NCI-H460 (cell line): Measurements from ENCODE around the gene PRPS1. TPM values are rescaled to one million over a fixed set of nuclear protein-coding genes. Genes with fewer than 3 reads are reported as not detected.
"Not testable (repeated sequence)": the region's sequence is repeated elsewhere in the genome, so short reads cannot be mapped to it uniquely, and the experiment has no call there.

Experiments
- DNase-seq: peaks from one replicate; pipeline ENCODE4 v3.0.0-alpha.2; 2016; ENCODE audit warnings: low read depth; ENCODE audit errors: extremely low read depth
- polyA plus RNA-seq: library from polyadenylated mRNA; depleted of rRNA; stranded (reverse); fragments of >200 nt; gene quantifications from 2 replicates; pipeline ENCODE4 v1.2.3, GENCODE V29; 2014; cell fraction: nucleus; rRNA removed
- total RNA-seq: library from RNA; depleted of rRNA; stranded (reverse); fragments of >200 nt; shearing (Covaris generic); gene quantifications from 2 replicates; pipeline ENCODE4 v1.2.3, GENCODE V29; 2014; rRNA removed

Gene PRPS1
- total RNA-seq = 82.5 and 104 TPM in 2 replicates
- 147 and 157 TPM in 2 replicates for polyA plus RNA-seq

DNA sequence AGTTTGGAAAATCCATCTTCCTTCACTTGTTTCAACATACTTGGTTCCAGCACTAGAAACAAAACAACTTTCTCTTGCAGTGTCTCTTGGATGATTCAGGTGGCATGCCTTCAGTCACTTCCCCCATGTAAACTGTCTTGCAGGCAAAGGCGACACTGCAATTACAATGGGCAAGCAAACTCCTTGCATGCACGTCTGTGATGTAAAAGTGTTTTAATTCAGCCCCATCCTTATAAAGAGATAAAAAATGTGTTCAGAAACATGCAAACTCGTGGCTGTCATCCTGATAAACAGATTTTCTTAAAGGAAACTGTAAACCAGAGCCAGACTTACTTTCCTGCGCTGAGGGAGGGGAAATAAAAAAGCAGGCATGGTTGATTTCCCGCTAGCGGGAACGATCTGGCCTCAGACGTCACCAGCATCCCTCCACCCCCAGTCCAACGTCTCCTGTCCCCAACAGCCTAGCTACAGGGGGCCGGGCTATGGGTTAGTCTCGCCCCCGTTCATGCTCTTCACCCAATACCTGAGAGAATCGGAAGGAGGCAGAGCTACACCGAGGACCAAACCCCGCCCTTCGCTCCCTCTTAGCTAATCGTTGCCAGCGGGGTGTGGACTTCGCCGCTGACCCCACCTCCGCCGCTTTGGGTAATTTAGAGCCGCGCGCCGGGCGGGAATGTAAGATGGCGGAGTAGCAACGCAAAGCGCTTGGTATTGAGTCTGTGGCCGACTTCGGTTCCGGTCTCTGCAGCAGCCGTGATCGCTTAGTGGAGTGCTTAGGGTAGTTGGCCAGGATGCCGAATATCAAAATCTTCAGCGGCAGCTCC lies at the start of gene PRPS1:
Gene PRPS1 (plus strand): TSS at position 673 of the 824 bp plus-strand sequence. CDS start 119 bp downstream, at position 792.
- peak; percentile 97 for DNase-seq

DNA sequence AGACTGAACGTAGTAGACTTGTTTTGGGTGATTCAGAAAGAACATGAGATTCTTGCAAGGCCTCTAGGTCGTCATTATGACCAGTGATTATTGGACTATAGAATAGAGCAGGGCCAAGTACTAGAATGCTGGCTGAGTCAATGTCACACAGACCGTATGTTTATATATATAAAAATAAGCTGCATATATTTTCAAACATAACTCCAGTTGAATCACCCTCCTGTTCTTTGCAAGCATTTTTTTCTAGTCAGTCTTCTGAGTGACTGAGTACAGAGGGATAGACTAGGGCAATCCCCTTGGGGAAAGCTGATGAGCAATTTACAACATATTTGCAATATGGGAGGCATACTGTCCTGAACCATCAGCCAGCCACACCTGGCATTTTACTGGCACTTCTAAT lies 48.4 kb upstream of the PRPS1 start:
- DNase-seq = no peak

DNA sequence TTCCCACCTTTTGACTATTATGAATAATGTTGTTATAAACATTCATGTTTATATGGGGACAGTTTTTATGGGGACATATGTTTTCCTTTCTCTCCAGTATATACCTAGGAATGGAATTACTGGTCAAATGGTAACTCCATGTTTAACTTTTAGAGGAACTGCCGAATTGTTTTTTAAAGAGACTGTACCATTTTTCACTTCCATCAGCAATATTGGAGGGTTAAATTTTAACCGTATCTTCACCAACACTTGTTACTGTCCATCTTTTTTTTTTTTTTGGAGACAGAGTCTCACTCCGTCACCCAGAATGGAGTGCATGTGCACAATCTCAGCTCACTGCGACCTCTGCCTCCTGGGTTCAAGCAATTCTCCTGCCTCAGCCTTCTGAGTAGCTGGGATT lies 46.4 kb upstream of the PRPS1 start:
- no peak for DNase-seq

DNA sequence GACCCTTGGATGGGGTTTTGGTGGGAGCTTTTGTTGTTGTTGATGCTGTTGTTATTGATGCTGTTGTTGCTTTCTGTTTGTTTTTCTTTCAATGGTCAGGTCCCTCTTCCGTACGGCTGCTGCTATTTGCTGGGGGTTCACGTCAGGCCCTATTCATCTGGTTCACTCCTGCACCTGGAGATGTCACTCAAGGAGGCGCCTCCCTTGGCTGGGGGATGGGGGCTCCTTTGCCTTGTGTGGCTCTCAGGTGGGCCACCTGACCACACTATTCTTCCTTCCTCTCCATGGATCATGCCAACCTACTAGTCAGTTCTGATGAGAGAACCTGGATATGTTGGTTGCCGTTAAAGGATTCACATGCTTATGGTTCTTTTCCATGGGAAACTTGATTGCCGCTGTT lies 39.1 kb upstream of the PRPS1 start:
- no peak for DNase-seq

DNA sequence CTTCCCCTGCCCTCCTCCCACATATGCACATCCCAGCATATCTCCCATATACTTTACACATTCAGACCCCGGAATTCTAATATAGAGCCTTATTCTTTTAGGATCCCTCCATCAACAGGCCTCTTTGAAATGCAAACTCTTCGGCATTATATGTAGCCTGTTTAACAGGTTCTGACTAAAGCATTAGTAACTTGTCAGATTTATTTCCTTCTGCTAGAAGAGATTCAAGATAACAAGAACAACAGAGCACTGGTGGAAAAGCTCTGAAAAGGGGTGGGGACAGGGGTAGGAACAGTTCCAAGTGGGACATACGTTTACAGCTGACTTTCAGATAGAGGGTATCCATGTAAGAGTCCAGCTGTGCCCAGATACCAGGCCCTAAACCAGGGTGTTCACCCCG lies 31.7 kb upstream of the PRPS1 start:
- no peak for DNase-seq

DNA sequence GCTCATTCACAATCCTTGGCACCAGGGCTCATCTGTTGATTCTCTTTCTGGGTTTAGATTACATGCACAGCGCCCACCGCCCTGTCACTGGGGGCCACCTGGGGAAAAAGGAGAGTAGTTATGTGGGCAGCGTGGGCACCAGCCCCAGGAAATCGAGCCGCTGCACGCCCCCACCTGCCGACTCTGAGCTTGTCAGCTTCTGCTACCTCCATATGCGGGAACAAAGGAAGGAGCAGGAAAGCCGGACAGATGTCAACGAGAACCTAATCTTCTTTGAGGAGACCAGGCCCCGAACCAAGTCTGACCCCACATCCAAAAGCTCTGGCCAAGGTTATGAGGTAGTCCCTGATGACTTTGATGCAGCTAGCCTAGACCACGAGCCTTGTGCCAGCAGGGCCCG lies 31.0 kb upstream of the PRPS1 start:
- DNase-seq = no peak

DNA sequence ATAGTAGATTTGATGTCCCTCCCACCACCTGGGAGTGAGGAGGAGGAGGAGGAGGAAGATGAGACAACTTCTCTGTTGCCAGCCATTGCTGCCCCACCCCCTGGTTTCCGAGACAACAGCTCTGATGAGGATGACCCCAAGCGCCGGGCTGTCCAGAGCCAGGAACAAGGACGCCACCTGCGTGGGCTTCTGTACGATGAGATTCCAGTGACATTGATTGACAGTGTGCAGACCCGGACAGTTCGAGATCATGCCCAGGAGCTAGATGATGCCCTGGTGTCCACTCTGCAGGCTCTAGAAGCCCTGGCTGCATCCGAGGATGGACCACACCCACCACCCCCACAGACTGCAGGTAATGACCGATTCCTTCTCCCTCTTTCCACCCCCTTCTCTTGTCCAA lies 30.5 kb upstream of the PRPS1 start:
- no peak for DNase-seq

DNA sequence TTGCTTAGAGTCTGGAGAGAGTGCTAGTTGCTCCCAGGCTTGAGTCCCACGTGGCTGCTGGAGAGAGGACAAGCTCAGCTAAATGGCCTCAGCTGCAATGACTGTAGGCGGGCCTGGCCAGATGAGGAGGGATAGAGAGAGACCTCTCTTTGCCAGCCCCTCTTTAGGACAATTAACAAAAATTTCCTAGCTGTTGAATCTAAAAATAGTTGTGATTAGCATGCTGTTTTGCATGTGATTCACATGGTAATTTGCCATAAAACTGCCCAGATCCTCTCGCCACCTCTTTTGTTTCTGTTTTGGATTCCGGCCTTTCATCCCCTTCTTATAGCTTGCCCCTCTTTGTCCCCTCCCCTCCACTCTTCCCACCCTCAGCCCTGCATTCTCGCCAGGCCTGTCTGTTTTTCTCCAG lies 28.9 kb upstream of the PRPS1 start:
- DNase-seq = no peak

DNA sequence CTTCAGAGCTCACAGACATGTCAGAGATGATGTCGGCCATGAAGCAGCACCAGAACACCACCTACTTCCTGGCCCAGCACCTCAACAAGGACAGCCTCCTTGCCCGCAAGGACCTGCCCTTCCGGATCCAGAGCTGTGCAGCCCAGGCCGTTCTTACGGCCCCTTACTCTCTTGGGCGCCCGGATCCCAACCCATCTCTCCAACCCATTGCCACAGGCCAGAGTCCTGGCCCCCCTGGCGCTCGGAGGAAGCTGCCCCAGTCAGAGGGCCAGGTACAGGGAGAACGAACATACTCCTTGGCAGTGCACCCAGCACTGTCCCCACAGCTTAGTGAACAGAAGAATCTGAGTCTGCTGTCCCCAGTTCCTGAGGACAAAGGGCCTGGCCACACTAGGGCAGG lies 27.9 kb upstream of the PRPS1 start:
- no peak for DNase-seq

DNA sequence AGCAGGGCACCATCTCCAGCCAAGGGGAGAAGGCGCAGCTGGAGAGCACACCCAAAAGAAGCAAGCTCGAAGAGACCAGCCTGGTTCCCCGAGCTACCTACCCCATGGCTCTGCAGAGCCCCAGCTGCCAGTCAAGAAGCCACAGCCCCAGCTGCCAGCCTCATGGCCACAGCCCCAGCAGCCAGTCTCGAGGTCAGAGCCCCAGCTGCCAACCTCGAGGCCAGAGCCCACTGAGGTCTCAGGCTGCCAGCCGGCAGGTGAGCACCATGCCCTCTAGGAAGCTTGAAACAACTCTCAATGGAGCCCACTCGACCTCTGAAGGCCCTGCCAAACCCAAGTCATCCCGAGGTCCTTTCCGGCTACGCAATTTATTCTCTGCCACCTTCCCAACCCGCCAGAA lies 27.0 kb upstream of the PRPS1 start:
- no peak for DNase-seq

DNA sequence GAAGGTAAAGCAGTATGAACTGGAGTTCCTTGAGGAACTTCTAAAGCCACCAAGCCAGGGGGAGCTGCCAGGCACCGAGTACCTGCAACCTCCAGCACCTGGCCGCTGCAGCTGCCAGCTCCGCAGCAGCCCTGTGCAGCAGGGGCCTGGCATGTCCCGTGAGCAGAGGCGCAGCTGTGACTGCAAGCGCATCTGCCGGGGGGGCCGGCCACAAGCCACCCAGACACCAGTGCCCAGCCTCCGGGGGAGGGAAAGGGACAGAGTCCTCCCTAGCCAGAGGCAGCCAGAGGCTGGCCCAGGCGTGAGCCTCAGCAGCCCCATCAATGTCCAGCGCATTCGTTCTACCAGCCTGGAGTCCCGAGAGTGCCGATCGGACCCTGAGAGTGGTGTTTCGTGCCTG lies 26.6 kb upstream of the PRPS1 start:
- DNase-seq = no peak

DNA sequence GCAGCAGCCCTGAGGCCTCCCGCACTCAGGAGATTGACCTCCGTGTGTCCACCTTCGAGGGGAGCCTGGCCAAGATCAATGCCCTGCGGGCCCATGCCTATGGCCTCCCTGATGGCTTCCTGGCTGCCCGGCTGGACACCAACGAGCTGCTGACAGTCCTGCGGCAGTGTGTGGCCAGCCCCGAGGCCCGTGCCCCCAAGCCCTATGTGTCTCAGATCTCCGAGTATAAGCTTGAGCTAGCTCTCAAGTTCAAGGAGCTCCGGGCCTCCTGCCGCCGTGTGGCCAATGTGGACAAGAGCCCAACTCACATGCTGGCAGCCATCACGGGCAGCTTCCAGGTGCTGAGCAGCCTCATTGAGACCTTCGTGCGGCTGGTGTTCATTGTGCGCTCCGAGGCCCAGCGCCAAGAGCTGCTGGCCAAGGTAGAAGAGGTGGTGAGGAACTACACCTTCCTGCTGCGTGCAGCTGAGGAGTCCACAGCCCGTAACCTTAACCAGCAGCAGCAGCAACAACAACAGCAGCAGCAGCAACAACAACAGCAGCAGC lies 25.5 kb upstream of the PRPS1 start:
- DNase-seq = no peak

DNA sequence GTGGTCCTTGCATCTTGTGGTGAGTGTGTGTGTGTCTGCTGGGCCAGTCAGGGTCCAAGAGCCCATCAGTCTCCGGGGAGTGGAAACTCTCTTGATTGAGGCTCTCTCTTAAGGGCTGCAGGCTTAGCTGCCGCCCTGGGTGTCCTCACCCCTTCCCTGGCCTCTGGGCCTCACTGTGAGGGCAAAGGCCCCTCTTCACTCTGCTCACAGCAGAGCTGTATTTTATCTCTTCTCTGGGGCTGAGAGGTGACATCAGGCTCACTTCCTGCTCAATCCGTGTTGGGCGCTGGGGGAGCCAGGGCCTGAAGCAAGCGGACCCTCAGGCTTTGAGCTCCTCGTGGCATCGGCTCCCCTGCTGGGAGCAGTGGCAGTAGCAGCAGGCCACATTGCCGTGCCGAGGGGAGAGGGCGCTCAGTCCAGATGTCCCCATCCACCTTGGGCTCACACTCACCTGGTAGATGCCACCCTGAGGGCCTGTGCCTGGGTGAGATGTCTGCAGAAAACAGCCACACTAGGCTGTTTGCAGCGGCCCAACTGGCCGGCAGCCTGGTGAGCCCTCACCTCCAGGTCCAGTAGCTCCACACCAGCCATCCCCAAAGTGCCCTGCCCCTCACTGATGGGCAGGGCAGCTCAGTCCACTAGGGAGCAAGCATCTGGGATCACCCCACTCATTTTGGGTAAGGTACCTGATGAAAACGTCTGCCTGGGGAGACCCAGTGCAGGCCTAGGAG lies 24.7 kb upstream of the PRPS1 start:
- DNase-seq = no peak

DNA sequence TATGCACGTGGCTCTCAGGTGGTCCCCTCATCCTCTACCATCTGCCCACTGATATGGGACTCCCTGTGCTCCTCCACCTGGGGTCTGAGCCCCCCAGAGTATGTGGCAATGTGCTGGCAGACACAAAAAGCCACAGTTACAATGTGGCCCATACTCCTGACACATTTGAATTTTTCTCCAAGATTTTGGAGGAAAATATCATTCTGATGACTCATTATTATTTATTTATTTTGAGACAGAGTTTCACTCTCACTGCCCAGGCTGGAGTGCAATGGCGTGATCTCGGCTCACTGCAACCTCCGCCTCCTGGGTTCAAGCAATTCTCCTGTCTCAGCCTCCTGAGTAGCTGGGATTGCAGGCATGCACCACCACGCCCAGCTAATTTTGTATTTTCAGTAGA lies 19.2 kb upstream of the PRPS1 start:
- not testable (repeated sequence) for DNase-seq

DNA sequence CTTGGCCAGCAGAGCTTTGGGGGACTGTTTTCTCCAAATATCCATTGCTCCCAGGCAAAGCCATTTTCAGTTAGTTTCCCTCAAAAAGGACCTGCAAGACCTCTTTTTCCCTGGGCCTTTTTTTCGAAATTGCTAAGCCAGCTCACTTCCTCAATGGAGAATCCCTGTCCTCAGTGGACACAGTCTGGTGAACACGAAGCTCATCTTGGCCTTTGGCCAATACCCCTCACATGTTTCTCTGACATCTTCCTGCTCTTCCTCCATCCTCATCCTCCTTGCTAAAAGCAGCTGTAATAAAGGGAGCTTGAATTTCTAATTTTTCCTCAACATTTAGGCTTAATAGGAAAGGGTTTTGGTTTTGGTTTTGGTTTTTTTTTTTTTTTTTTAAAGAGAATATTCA lies 17.6 kb upstream of the PRPS1 start:
- no peak for DNase-seq

DNA sequence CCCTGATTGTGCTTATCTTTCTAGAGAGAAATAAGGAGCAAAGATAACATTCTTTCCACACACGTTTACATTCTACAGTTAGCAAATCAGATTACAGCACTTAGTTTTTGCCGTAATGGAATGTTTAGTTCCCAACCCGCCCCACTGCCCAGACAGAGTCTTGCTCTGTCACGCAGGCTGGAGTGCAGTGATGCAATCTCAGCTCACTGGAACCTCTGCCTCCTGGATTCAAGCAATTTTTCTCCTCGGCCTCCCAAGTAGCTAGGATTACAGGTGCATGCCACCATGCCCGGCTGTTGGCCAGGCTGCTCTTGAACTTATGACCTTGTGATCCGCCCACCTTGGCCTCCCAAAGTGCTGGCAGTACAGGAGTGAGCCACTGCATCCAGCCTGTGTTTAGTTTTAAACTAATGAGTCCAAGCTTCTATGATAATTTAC lies 8.4 kb upstream of the PRPS1 start:
- no peak for DNase-seq

DNA sequence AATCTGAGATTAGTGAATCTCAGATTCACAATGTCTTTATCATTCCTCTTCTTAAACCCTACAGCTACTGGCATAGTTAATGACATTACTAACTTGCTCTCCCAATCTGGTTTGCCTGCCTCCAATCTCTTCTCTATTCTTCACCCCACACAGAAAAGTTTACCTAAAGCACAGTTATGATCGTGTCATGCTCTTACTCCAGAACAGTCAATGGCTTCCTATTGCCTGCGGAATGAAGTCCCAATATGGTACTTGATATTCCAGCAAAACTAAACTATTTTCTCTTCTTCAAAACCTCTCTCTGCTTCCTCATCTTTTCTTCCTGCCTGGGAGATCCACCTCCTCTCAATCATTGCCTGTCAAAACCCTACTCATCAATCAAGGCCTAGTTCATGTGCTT lies 3.4 kb upstream of the PRPS1 start:
- DNase-seq = no peak

DNA sequence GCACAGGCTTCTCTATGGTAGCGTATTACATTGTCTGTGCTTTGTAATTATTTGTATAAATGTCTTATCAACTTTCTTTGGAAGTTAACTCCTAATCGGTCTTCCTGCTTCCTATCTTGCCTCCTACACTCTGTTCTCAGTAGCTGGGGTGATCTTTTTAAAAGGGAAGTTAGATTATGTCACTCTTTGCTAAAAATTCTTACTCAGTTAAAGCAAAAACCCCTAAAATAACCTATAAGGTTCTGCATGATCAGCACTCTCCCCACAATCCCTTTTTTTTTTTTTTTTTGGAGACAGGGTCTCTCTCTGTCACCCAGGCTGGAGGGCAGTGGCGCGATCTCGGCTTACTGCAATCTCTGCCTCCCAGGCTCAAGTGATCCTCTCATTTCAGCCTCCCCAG lies 2.6 kb upstream of the PRPS1 start:
- no peak for DNase-seq

DNA sequence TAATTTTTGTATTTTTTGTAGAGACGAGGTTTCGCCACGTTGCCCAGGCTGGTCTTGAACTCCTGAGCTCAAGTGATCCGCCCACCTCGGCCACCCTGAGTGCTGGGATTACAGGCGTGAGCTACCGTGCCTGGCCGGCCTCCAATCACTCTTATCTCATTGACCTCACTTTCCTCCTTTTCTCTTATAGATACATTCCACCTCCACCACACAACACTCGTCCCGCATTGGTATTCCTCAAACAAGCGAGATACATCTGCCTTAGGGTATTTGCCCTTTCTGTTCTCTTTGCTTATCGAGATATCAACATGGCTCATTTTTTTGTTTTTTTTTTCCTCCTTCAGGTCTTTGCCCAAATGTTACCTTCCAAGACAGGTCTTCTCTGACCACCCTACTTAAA lies 1.8 kb upstream of the PRPS1 start:
- DNase-seq = no peak

DNA sequence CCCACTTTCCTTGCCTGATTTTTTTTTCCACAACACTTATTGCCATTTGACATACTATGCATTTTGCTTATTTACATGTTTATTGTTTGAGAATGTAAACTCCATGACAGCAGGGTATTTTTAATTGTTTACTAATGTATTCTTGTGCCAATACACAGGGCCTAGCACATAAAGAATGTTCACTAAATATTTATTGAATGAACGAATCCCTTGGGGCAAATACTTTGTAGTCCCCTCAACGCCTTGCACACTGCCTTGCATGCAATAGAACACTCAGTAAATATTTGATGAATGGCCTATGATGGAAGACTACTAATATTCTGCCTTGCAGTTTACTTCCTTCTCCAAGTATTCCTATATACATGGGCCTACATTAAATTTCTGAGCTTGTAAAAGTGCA lies 1.4 kb upstream of the PRPS1 start:
- DNase-seq = no peak

DNA sequence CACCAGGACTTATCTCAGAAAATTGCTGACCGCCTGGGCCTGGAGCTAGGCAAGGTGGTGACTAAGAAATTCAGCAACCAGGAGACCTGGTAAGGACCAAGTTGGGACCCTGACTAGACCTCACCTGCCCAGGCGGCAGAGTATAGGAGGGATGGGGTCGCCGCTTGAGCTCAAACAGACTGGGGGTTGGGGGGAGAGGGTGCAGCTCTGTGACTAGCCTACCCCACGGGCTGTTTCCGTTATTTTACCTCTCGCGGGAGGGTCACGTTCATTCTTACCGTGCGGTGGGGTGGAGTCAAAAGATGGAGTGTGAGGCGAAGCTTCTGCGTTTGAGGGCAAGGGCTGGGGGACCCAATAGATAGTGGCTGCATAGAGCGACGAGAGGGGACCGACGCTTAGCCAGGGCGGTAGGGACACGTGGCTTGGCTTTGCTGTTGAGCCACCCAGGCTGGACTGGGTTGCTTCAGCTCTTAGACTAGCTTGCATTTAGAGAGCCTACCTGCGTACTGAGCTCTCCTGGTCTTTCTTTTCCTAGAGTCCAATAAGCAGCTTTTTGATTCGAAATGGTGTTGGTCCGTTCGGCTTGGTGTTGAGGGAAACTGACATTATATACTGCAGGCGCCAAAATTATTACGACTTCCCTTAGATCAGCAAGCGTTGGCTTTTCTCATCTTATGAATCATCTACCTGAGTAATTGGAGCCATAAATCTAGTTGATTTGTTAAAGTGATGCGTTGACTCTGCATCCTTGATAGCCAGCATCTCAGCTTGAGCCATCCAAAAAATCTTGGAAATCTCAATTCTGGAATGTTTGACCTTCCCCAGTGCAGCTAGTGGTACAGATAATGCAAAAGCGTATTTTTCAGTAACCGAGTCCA lies 591 bp downstream of the PRPS1 start:
- DNase-seq = no peak
